HepG2 (cell line): Measurements from ENCODE around the gene CLDN7. TPM values are rescaled to one million over a fixed set of nuclear protein-coding genes. Genes with fewer than 3 reads are reported as not detected.
A peak's percentile ranks its signal among the peaks of the same experiment; 100 is the strongest.

Experiments
- AGO1 ChIP-seq: fragments of 200-400 bp; formaldehyde crosslinking; IDR thresholded peaks from 2 replicates; pipeline ENCODE4 v1.6.1; 2017; ENCODE audit warnings: mild to moderate bottlenecking, low read depth, low read length, moderate library complexity; ENCODE audit not compliant: poor library complexity, severe bottlenecking
- ATF7-NPFF ChIP-seq: sonication (generic); formaldehyde crosslinking; IDR thresholded peaks from 2 replicates; pipeline ENCODE4 v1.8.1; 2023; ENCODE audit warnings: mild to moderate bottlenecking, low read depth, missing genetic modification reagents, moderate library complexity
- HIVEP1 ChIP-seq: sonication (generic); formaldehyde crosslinking; IDR thresholded peaks from 2 replicates; pipeline ENCODE4 v1.4.0; 2020; ENCODE audit warnings: mild to moderate bottlenecking, missing genetic modification reagents
- LBX2 ChIP-seq: sonication (generic); formaldehyde crosslinking; IDR thresholded peaks from 2 replicates; pipeline ENCODE4 v1.5.0; 2020; ENCODE audit warnings: missing genetic modification reagents, mild to moderate bottlenecking, borderline replicate concordance
- RCOR2 ChIP-seq: IDR thresholded peaks from 2 replicates; pipeline ENCODE4 v1.6.1; 2016; ENCODE audit warnings: missing biosample characterization, missing genetic modification reagents
- SMARCC2 ChIP-seq: fragments of 450-650 bp; IDR thresholded peaks from 2 replicates; pipeline ENCODE4 v1.6.1; 2017; ENCODE audit warnings: antibody characterized with exemption, mild to moderate bottlenecking
- SOX6 ChIP-seq, 2 experiments: fragments of 450-650 bp in 1 of 2; sonication (generic) in 1 of 2; formaldehyde crosslinking in 1 of 2; IDR thresholded peaks; 2 replicates each; pipeline versions ENCODE4 v1.4.0 to v1.6.1; 2017 to 2020; ENCODE audit warnings: antibody characterized with exemption in 1 of 2, mild to moderate bottlenecking in 1 of 2, missing genetic modification reagents in 1 of 2
- ZBTB8A ChIP-seq: sonication (generic); formaldehyde crosslinking; IDR thresholded peaks from 2 replicates; pipeline ENCODE4 v1.4.0; 2020; ENCODE audit warnings: mild to moderate bottlenecking, low read depth, missing genetic modification reagents, borderline replicate concordance
- ZNF235 ChIP-seq: sonication (generic); formaldehyde crosslinking; IDR thresholded peaks from 2 replicates; pipeline ENCODE4 v1.8.1; 2023; ENCODE audit warnings: mild to moderate bottlenecking, missing genetic modification reagents, borderline replicate concordance
- ZNF256 ChIP-seq: sonication (generic); formaldehyde crosslinking; conservative IDR thresholded peaks from 2 replicates; pipeline ENCODE4 v1.4.0; 2020; ENCODE audit warnings: missing genetic modification reagents
- ZNF274 ChIP-seq: sonication (generic); formaldehyde crosslinking; IDR thresholded peaks from 2 replicates; pipeline ENCODE4 v1.5.1; 2020; ENCODE audit warnings: mild to moderate bottlenecking, missing genetic modification reagents
- ZNF280B ChIP-seq: sonication (generic); formaldehyde crosslinking; IDR thresholded peaks from 2 replicates; pipeline ENCODE4 v1.5.0; 2020; ENCODE audit warnings: missing genetic modification reagents, mild to moderate bottlenecking, borderline replicate concordance
- ZNF414 ChIP-seq: sonication (generic); formaldehyde crosslinking; IDR thresholded peaks from 2 replicates; pipeline ENCODE4 v1.5.0; 2020; ENCODE audit warnings: missing genetic modification reagents
- ZNF451 ChIP-seq: sonication (generic); formaldehyde crosslinking; IDR thresholded peaks from 2 replicates; pipeline ENCODE4 v1.5.0; 2020; ENCODE audit warnings: mild to moderate bottlenecking, missing genetic modification reagents
- ZNF660 ChIP-seq: sonication (generic); formaldehyde crosslinking; IDR thresholded peaks from 2 replicates; pipeline ENCODE4 v1.5.1; 2020; ENCODE audit warnings: mild to moderate bottlenecking, low read depth, missing genetic modification reagents, borderline replicate concordance
- ZNF746 ChIP-seq: sonication (generic); formaldehyde crosslinking; IDR thresholded peaks from 2 replicates; pipeline ENCODE4 v1.8.0; 2022; ENCODE audit warnings: mild to moderate bottlenecking, missing genetic modification reagents
- ZNF772 ChIP-seq: sonication (generic); formaldehyde crosslinking; IDR thresholded peaks from 2 replicates; pipeline ENCODE4 v1.5.0; 2020; ENCODE audit warnings: mild to moderate bottlenecking, missing genetic modification reagents
- ZNF776 ChIP-seq: sonication (generic); formaldehyde crosslinking; IDR thresholded peaks from 2 replicates; pipeline ENCODE4 v1.4.0; 2020; ENCODE audit warnings: mild to moderate bottlenecking, missing genetic modification reagents
- polyA plus RNA-seq, 8 experiments: library from polyadenylated mRNA; depleted of rRNA in 3 of 8; stranded (reverse) in 7 of 8; unstranded in 1 of 8; fragments of >200 nt; fragmentation: Illumina TruSeq in 4 of 8; extraction: Trizol in 4 of 8; gene quantifications; 2 replicates each; pipeline versions ENCODE4 v1.2.1 to v1.2.3, GENCODE V29; 2011 to 2016; ENCODE audit warnings: low read depth in 4 of 8, missing spikeins in 1 of 8, mixed read lengths in 1 of 8; ENCODE audit not compliant: insufficient read depth in 1 of 8
- total RNA-seq, 5 experiments: library from RNA; depleted of rRNA; stranded (reverse); fragments of >200 nt; fragmentation: Illumina TruSeq; extraction: Trizol; gene quantifications; 2 replicates each; pipeline ENCODE4 v1.2.3, GENCODE V29; 2016; ENCODE audit warnings: low read depth in 1 of 5
- TF ChIP-seq, protein P1 (sequence below): sonication (generic); formaldehyde crosslinking; IDR thresholded peaks from 2 replicates; pipeline ENCODE4 v1.4.0; 2020; ENCODE audit warnings: missing genetic modification reagents, borderline replicate concordance
- TF ChIP-seq, protein P2 (sequence below): sonication (generic); formaldehyde crosslinking; conservative IDR thresholded peaks from 2 replicates; pipeline ENCODE4 v1.8.0; 2022; ENCODE audit warnings: mild to moderate bottlenecking, moderate library complexity, missing genetic modification reagents

CLDN7 gene
- total and polyA plus RNA-seq, 2 of the 13 experiments (the other 11 are each of a cell fraction or from before 2014, with no cell fraction given), result not detected

GRCh38 chr17:7241783-7242716 lies 20.2 kb downstream of the CLDN7 start, which contains the start of gene GABARAP (continued):
- TF ChIP-seq LBX2 (CRISPR knock-in tag) (0 out of 2 replicates have a peak, but pooled peaks have one; percentile 57), SOX6 (IDR thresholded peaks at IDR 0.05) (no peak), SOX6 (CRISPR knock-in tag; IDR thresholded peaks at IDR 0.05) (0 out of 2 replicates have a peak, but pooled peaks have one; percentile 39), ZNF235 (peak; percentile 50; the same call in 1 of the 2 replicates), ZNF660 (no peak), ZNF746 (CRISPR knock-in tag) (0 out of 2 replicates have a peak, but pooled peaks have one; percentile 29), ZNF776 (peak; percentile 45; the same call in 1 of the 2 replicates), ZBTB8A (CRISPR knock-in tag) (0 out of 2 replicates have a peak, but pooled peaks have one; percentile 18), RCOR2 (CRISPR knock-in tag) (no peak), ZNF451 (no peak; the same call in 1 of the 2 replicates), ZNF414 (CRISPR knock-in tag) (peak; percentile 25; the same call in 1 of the 2 replicates), ZNF772 (CRISPR knock-in tag) (peak; percentile 88), AGO1 (peak; percentile 98), ATF7-NPFF (CRISPR knock-in tag) (peak; percentile 78), ZNF274 (peak; percentile 73; the same call in 1 of the 2 replicates), HIVEP1 (CRISPR knock-in tag) (peak; percentile 35; the same call in 1 of the 2 replicates), ZNF280B (CRISPR knock-in tag) (peak; percentile 39; the same call in 1 of the 2 replicates), SMARCC2 (no peak), ZNF256 (CRISPR knock-in tag) (no peak)
- TF ChIP-seq, protein P1, sequence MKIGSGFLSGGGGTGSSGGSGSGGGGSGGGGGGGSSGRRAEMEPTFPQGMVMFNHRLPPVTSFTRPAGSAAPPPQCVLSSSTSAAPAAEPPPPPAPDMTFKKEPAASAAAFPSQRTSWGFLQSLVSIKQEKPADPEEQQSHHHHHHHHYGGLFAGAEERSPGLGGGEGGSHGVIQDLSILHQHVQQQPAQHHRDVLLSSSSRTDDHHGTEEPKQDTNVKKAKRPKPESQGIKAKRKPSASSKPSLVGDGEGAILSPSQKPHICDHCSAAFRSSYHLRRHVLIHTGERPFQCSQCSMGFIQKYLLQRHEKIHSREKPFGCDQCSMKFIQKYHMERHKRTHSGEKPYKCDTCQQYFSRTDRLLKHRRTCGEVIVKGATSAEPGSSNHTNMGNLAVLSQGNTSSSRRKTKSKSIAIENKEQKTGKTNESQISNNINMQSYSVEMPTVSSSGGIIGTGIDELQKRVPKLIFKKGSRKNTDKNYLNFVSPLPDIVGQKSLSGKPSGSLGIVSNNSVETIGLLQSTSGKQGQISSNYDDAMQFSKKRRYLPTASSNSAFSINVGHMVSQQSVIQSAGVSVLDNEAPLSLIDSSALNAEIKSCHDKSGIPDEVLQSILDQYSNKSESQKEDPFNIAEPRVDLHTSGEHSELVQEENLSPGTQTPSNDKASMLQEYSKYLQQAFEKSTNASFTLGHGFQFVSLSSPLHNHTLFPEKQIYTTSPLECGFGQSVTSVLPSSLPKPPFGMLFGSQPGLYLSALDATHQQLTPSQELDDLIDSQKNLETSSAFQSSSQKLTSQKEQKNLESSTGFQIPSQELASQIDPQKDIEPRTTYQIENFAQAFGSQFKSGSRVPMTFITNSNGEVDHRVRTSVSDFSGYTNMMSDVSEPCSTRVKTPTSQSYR (CRISPR knock-in tag), result peak; percentile 9; the same call in 1 of the 2 replicates
- TF ChIP-seq, protein P2, sequence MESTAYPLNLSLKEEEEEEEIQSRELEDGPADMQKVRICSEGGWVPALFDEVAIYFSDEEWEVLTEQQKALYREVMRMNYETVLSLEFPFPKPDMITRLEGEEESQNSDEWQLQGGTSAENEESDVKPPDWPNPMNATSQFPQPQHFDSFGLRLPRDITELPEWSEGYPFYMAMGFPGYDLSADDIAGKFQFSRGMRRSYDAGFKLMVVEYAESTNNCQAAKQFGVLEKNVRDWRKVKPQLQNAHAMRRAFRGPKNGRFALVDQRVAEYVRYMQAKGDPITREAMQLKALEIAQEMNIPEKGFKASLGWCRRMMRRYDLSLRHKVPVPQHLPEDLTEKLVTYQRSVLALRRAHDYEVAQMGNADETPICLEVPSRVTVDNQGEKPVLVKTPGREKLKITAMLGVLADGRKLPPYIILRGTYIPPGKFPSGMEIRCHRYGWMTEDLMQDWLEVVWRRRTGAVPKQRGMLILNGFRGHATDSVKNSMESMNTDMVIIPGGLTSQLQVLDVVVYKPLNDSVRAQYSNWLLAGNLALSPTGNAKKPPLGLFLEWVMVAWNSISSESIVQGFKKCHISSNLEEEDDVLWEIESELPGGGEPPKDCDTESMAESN (CRISPR knock-in tag), result peak; percentile 88
